B cell (primary cell): Measurements from ENCODE around the gene EIF4A3.

Experiments used
- CTCF ChIP-seq: fragments of 200-600 bp; IDR thresholded peaks from one replicate; pipeline ENCODE4 v1.8.0; 2022; ENCODE audit warnings: antibody characterized with exemption, mild to moderate bottlenecking
- EZH2 ChIP-seq: IDR thresholded peaks from 2 replicates; pipeline ENCODE4 v1.6.1; 2012; ENCODE audit warnings: borderline replicate concordance, low read depth, mild to moderate bottlenecking, moderate library complexity, low read length; ENCODE audit not compliant: insufficient read depth, poor library complexity, severe bottlenecking

DNA sequence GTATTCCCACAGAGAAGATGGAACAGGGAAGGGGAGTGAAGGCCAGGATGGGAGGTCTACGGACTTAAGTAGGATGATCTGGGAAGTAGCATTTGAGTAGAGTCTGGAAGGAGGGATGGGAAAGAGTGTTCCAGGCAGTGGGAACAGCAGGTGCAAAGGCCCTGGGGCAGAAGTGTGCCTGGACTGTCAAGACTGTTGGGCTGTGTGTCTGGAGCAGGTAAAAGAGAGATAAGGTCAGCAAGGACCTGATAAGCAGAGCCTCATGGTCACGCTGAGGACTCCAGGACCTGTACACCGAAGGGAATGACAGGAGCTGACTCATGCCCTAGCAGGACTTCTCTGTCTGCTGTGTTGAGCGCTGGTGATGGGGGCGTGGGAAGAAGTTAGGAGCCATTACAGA lies 22.2 kb upstream of the EIF4A3 start:
- TF ChIP-seq CTCF (no peak), EZH2 (no peak)
